Spleen (tissue), 7 donors: ENCODE data around the gene MIER3.

Source experiments
- POLR2A ChIP-seq, 3 donors: fragments of 450-650 bp; IDR thresholded peaks; one replicate each; pipeline ENCODE4 v1.5.1; 2017; ENCODE audit warnings: antibody characterized with exemption in 3 of 3, mild to moderate bottlenecking in 1 of 3
- POLR2AphosphoS5 ChIP-seq, 3 donors: sonication (generic); formaldehyde crosslinking; IDR thresholded peaks; one replicate each; pipeline ENCODE4 v1.5.1; 2017; ENCODE audit warnings: antibody characterized with exemption in 3 of 3
- TF ChIP-seq, protein P1 (sequence below), 11 experiments: fragments of 200-600 bp in 7 of 11; fragments of 450-650 bp in 4 of 11; sonication (generic) in 4 of 11; IDR thresholded peaks in 8 of 11; conservative IDR thresholded peaks in 3 of 11; 1 replicate in 7 of 11; 2 replicates in 4 of 11; pipeline versions ENCODE4 v1.4.0 to v1.8.0; 2016 to 2021; ENCODE audit warnings: antibody characterized with exemption in 11 of 11, inconsistent platforms in 4 of 11, mild to moderate bottlenecking in 1 of 11
- donor health status: DM: no; HTN: no; CAD: no; lungs with moderate emphysema.
- donor health status: DM: no; HTN: no; CAD: no.
- donor health status: DM: no; HTN: no; CAD: no.

DNA sequence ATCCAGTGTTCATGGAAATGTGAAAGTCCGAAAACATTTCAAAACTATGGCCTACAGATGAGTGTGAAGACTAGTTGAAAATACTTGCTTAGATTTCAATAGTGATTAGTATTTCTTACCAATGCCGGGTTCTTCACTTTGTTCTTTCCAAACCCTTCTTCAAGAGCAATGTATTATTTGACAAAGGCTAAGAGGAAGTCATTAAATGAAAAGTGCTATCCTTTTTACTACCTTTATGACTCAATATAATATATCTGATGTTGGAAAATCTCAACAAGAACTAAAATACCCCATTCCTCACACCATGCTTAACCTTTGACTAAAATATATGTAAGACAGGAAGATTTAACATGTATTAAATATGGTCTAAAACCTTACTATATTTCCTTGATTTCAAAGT lies 6.7 kb upstream of the MIER3 start:
- TF ChIP-seq, protein P1, sequence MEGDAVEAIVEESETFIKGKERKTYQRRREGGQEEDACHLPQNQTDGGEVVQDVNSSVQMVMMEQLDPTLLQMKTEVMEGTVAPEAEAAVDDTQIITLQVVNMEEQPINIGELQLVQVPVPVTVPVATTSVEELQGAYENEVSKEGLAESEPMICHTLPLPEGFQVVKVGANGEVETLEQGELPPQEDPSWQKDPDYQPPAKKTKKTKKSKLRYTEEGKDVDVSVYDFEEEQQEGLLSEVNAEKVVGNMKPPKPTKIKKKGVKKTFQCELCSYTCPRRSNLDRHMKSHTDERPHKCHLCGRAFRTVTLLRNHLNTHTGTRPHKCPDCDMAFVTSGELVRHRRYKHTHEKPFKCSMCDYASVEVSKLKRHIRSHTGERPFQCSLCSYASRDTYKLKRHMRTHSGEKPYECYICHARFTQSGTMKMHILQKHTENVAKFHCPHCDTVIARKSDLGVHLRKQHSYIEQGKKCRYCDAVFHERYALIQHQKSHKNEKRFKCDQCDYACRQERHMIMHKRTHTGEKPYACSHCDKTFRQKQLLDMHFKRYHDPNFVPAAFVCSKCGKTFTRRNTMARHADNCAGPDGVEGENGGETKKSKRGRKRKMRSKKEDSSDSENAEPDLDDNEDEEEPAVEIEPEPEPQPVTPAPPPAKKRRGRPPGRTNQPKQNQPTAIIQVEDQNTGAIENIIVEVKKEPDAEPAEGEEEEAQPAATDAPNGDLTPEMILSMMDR (IDR thresholded peaks at IDR 0.05 in 8 of 11, conservative IDR thresholded peaks at IDR 0.05 in 3 of 11): no peak
- TF ChIP-seq POLR2AphosphoS5 (IDR thresholded peaks at IDR 0.05): no peak
- no peak for TF ChIP-seq POLR2A (IDR thresholded peaks at IDR 0.05)
